Mucosa of rectum (tissue), 2 donors: ENCODE results near the gene CUEDC2.

Experiments used
- H3K27ac ChIP-seq, 2 donors: one replicate each; pipeline ENCODE4 v1.7.0; 2013; ENCODE audit warnings: inconsistent platforms in 2 of 2, low read depth in 2 of 2, low read length in 2 of 2
- H3K27me3 ChIP-seq, 2 donors: one replicate each; pipeline ENCODE4 v1.7.0; 2013; ENCODE audit warnings: low read length in 2 of 2; ENCODE audit not compliant: control insufficient read depth in 2 of 2, insufficient read depth in 2 of 2
- H3K36me3 ChIP-seq, 2 donors: one replicate each; pipeline ENCODE4 v1.7.0; 2013; ENCODE audit warnings: low read length in 2 of 2; ENCODE audit not compliant: control insufficient read depth in 2 of 2, insufficient read depth in 2 of 2
- H3K4me1 ChIP-seq, 2 donors: one replicate each; pipeline ENCODE4 v1.7.0; 2013; ENCODE audit warnings: low read length in 2 of 2, mild to moderate bottlenecking in 1 of 2; ENCODE audit not compliant: control insufficient read depth in 2 of 2, insufficient read depth in 2 of 2
- H3K4me3 ChIP-seq, 2 donors: one replicate each; pipeline ENCODE4 v1.7.0; 2013; ENCODE audit warnings: low read length in 2 of 2
- H3K9ac ChIP-seq, 2 donors: one replicate each; pipeline ENCODE4 v1.7.0; 2013; ENCODE audit warnings: low read length in 2 of 2, low read depth in 1 of 2, mild to moderate bottlenecking in 1 of 2
- H3K9me3 ChIP-seq, 2 donors: one replicate each; pipeline ENCODE4 v1.7.0; 2013; ENCODE audit warnings: low read length in 2 of 2; ENCODE audit not compliant: control insufficient read depth in 2 of 2
- donor health status: healthy.
- donor health status: Normal muscosa, but diverticular disease.

Gene CUEDC2

DNA sequence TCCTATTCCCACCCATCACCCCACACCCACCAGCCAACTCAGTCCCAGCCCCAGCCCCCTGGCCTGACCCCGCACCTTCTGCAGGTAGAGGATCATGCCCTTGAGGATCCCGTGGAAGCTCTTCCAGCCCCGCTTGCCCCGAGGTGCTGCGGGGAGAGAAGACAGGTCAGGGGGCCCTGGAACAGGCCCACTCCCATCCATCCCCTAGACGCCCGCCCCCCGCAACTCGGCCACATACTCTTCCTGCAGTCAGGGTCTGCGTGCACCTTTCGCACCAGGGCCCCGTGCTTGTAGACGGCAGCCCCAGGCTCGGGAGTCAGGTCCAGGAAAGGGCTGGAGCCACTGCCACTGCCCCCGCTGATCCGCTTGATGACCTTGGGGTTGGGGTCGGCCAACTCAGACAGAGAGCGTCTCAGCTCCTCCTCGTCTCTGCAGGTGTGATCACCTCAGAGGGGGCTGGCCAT lies 27.2 kb downstream of the CUEDC2 start:
- Histone ChIP-seq H3K36me3 (peaks cover 6 to 13% of the 10 kb centered on the region in 2 donors), H3K27me3 (peaks cover 19 to 25% of the 10 kb centered on the region in 2 donors), H3K4me3 (no peak overlapping the region), H3K4me1 (peaks cover 2 to 4% of the 10 kb centered on the region in 2 donors), H3K27ac (peak overlapping the region in 1 of 2 donors; percentile 56), H3K9me3 (no peaks in the 10 kb centered on the region), H3K9ac (no peak overlapping the region)

DNA sequence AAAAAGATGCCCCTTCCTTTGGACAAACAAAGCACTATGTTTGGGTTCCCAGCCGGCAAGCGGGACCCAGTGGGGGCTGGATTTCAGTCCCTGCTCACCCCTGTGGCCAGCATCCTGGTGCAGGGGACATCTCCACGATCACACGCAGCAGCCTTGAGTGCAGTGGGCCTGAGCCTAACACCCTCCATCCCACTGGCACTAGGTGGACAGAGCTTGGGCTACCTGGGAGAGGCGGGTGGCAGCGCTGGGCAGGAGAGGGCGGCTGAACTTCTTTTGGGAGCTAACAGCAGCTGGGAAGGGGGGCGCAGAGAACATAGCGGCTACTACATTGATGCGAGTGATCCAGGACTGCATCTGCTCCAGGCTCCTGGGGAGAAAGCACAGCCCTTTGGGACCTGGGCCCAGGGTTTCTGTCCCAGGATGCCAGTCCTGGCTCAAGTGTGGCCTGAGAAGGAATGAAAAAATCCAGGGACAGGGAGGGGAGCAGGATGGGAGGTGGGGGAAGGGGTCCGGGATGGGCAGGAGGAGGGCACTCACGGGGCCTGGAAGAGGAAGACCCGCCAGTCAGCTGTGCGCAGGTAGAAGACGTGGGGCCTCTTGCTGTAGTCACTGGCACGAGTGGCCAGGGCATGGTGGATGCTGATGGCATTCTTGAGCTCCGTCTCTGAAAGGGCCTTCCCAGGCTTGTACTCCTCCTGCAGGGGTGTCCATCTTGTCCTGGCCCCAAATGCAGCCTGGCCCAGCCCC lies 27.8 kb downstream of the CUEDC2 start:
- Histone ChIP-seq H3K9me3 (no peaks in the 10 kb centered on the region), H3K36me3 (peaks cover 6 to 13% of the 10 kb centered on the region in 2 donors)

DNA sequence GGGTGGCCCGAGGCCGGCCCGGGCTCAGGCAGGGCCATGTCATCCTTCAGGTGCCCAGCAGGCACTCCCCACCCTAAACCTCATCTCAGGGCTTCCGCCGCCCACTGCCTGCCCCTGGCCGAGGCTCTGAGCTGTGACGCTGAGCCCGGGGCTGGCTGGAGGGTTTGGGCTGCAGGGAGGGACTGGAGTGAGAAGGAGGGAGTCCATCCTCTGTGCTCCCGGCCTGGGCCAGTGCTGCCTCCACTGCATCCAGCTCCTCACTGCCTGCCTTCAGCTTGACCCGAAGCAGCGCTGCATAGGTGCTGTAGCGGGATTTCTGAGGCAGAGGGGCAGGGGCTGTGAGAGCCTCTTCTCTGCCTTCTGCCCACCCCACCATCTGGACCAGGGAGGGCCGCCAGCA lies 29.3 kb downstream of the CUEDC2 start:
- Histone ChIP-seq H3K27ac (peak overlapping the region in 1 of 2 donors; percentile 16), H3K9ac (no peak overlapping the region), H3K36me3 (peaks cover 6 to 17% of the 10 kb centered on the region in 2 donors), H3K4me1 (peaks cover 8 to 11% of the 10 kb centered on the region in 2 donors), H3K27me3 (peaks cover 8 to 10% of the 10 kb centered on the region in 2 donors), H3K9me3 (no peaks in the 10 kb centered on the region), H3K4me3 (no peak overlapping the region)

More for the DNA sequence above, 27.8 kb downstream of the CUEDC2 start:
- Histone ChIP-seq H3K4me1 (peaks cover 7% of the 10 kb centered on the region in 2 donors), H3K27me3 (peaks cover 12 to 19% of the 10 kb centered on the region in 2 donors), H3K9ac (no peak overlapping the region), H3K4me3 (no peak overlapping the region), H3K27ac (peak overlapping the region in 1 of 2 donors; percentile 23)

DNA sequence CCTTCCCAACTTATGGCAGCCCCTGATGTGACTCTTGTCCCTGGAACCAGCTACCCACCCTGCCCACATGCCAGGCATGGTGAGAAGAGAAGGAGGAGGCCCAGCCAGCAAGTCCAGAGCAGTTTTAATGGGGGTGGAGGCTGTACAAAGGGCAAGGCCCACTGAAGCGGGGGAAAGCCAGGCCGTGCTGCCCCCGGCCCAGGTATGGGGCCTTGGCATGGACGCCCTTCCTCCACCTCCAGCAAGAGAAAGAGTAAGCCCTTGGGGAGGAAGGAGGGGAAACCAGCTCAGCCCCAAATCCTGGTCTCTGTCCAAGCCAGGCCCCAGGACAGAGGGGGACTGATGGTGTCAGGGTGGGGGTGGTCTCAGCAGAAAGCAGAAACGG lies 29.9 kb downstream of the CUEDC2 start:
- H3K27me3 ChIP-seq, result peaks cover 2 to 4% of the 10 kb centered on the region in 2 donors
- peaks cover 6 to 22% of the 10 kb centered on the region in 2 donors for H3K36me3 ChIP-seq
- H3K27ac ChIP-seq, result no peak overlapping the region
- H3K9me3 ChIP-seq, result no peaks in the 10 kb centered on the region
- no peak overlapping the region for H3K9ac ChIP-seq
- H3K4me3 ChIP-seq, result no peak overlapping the region
- H3K4me1 ChIP-seq, result peaks cover 8 to 11% of the 10 kb centered on the region in 2 donors

DNA sequence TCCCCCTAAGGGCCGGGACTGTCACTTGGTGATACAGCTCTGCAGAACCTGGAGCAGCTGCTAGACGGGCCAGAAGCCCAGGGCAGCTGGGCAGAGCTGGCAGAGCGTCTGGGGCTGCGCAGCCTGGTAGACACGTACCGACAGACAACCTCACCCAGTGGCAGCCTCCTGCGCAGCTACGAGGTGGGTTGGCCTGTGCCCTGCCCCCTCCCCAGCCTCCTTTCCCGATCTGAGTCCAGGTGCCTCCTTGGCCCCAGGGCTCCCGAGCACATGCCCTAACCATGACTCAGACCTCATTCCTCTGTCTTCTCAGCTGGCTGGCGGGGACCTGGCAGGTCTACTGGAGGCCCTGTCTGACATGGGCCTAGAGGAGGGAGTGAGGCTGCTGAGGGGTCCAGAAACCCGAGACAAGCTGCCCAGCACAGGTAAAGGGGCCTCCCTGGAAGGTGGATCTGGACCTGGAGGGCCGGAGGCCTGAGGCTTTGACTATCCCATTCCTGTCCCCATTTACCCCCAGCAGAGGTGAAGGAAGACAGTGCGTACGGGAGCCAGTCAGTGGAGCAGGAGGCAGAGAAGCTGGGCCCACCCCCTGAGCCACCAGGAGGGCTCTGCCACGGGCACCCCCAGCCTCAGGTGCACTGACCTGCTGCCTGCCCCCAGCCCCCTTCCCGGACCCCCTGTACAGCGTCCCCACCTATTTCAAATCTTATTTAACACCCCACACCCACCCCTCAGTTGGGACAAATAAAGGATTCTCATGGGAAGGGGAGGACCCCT lies 30.5 kb downstream of the CUEDC2 start:
- H3K27ac ChIP-seq, result no peak overlapping the region
- peaks cover 6 to 22% of the 10 kb centered on the region in 2 donors for H3K36me3 ChIP-seq
- H3K4me3 ChIP-seq, result no peak overlapping the region
- no peak overlapping the region for H3K9ac ChIP-seq
- no peaks in the 10 kb centered on the region for H3K27me3 ChIP-seq
- no peaks in the 10 kb centered on the region for H3K9me3 ChIP-seq
- H3K4me1 ChIP-seq, result peaks cover 8 to 13% of the 10 kb centered on the region in 2 donors

DNA sequence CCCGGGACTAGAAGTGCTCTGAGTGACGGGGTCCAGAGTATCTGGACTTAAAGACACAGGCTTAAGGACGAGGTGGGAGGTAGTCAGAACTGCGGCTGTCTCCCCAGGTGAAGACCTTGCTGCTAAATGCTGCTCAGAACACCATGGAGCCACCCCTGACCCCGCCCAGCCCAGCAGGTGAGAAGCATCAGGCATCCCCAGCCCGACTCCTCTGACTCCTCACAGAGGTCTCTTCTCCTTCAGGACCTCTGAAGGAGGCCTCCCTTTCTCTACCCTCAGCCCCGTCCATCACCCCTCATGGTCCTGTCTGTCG lies 31.1 kb downstream of the CUEDC2 start:
- Histone ChIP-seq H3K27me3 (no peaks in the 10 kb centered on the region), H3K9me3 (no peaks in the 10 kb centered on the region), H3K9ac (no peak overlapping the region), H3K27ac (no peak overlapping the region), H3K36me3 (peaks cover 6 to 25% of the 10 kb centered on the region in 2 donors), H3K4me3 (no peak overlapping the region), H3K4me1 (peaks cover 14 to 19% of the 10 kb centered on the region in 2 donors)

DNA sequence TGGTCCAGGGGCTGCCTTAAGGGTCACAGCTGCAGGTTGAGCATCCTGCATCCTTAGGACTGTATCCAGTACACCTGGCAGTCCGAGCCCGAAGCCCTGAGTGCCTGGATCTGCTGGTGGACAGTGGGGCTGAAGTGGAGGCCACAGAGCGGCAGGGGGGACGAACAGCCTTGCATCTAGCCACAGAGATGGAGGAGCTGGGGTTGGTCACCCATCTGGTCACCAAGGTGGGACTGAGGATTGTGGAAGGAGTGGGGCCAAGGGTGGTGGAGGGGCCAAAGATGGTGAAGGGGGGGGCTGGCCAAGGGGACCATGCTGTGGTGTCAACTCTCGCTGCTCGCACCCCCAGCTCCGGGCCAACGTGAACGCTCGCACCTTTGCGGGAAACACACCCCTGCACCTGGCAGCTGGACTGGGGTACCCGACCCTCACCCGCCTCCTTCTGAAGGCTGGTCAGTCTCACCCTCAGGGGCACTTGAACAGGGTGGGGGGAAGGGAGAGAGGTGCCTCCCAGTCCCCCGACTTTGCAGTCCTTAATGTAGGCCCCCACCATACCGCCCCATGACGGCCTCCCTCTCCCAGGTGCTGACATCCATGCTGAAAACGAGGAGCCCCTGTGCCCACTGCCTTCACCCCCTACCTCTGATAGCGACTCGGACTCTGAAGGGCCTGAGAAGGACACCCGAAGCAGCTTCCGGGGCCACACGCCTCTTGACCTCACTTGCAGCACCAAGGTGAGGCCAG lies 31.6 kb downstream of the CUEDC2 start:
- Histone ChIP-seq H3K27me3 (no peaks in the 10 kb centered on the region), H3K36me3 (peaks cover 6 to 25% of the 10 kb centered on the region in 2 donors), H3K9me3 (no peaks in the 10 kb centered on the region), H3K4me3 (no peak overlapping the region), H3K27ac (peak overlapping the region in 1 of 2 donors; percentile 81), H3K4me1 (peaks cover 19 to 24% of the 10 kb centered on the region in 2 donors), H3K9ac (no peak overlapping the region)

DNA sequence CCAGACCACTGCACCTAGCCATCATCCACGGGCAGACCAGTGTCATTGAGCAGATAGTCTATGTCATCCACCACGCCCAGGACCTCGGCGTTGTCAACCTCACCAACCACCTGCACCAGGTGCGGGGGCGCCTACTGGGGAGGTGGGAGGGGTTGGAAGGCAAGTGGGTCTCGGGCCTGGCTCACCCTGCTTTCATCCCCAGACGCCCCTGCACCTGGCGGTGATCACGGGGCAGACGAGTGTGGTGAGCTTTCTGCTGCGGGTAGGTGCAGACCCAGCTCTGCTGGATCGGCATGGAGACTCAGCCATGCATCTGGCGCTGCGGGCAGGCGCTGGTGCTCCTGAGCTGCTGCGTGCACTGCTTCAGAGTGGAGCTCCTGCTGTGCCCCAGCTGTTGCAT lies 32.3 kb downstream of the CUEDC2 start:
- Histone ChIP-seq H3K9me3 (no peaks in the 10 kb centered on the region), H3K9ac (peak overlapping the region in 1 of 2 donors; percentile 14), H3K27me3 (no peaks in the 10 kb centered on the region), H3K27ac (peak overlapping the region in 1 of 2 donors; percentile 81), H3K4me1 (peaks cover 22 to 24% of the 10 kb centered on the region in 2 donors), H3K4me3 (peak overlapping the region in 1 of 2 donors; percentile 54), H3K36me3 (peaks cover 6 to 25% of the 10 kb centered on the region in 2 donors)

DNA sequence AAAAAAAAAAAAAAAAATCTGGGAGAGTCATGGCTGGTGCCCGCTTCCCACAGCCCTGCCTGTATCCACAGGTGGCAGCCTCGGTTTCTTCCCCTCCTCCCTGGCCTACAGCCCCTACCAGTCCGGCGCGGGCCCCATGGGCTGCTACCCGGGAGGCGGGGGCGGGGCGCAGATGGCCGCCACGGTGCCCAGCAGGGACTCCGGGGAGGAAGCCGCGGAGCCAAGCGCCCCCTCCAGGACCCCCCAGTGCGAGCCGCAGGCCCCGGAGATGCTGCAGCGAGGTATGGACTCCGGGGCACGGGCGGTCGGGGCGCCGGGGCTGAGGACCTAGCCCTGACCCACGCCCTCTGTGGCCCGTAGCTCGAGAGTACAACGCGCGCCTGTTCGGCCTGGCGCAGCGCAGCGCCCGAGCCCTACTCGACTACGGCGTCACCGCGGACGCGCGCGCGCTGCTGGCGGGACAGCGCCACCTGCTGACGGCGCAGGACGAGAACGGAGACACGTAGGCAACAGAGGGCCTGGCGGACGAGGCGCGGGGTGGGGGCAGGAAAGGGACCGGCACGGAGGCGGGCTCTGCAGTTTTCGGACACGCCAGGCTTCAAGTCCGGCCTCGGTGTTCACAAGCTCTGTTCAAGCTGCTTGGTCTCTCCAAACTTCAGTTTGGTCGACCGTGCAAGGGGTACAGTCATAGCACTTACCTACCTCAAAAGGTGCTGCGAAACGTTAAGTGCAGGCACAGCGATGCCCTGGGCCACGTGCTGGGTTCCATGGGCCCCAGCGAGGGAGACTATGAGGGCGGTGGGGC lies 33.0 kb downstream of the CUEDC2 start:
- H3K4me1 ChIP-seq, result peaks cover 27 to 30% of the 10 kb centered on the region in 2 donors
- H3K4me3 ChIP-seq, result peak overlapping the region; percentile 54 to 64
- no peaks in the 10 kb centered on the region for H3K27me3 ChIP-seq
- peaks cover 6 to 25% of the 10 kb centered on the region in 2 donors for H3K36me3 ChIP-seq
- peak overlapping the region; percentile 79 to 81 for H3K27ac ChIP-seq
- H3K9me3 ChIP-seq, result no peaks in the 10 kb centered on the region
- peak overlapping the region; percentile 63 to 65 for H3K9ac ChIP-seq
